ENCODE measurements around the gene CRYAA. TPM values are rescaled to one million over a fixed set of nuclear protein-coding genes. Genes with fewer than 3 reads are reported as not detected.
A peak's percentile ranks its signal among the peaks of the same experiment; 100 is the strongest.
"Not testable (repeated sequence)": the region's sequence is repeated elsewhere in the genome, so short reads cannot be mapped to it uniquely, and the experiment has no call there.

CRYAA gene
- total RNA-seq, 2 experiments from 2014 or later = not detected

- H3K4me3 Mint-ChIP-seq; H3K36me3 Mint-ChIP-seq (ENCODE audit: low read depth); H3K9me3 Mint-ChIP-seq (ENCODE audit: insufficient read depth); POLR2A ChIA-PET; H3K27me3 Mint-ChIP-seq (ENCODE audit: low read depth); CTCF ChIA-PET; ATAC-seq; DNase-seq: not testable (repeated sequence)
- peaks cover 11% of the 10 kb centered on the region for H3K4me1 Mint-ChIP-seq (ENCODE audit: low read depth)
- H3K27ac Mint-ChIP-seq = peak overlapping the region; percentile 34
These were observed 18.5 kb downstream of the CRYAA start for GRCh38 chr21:43187268-43187667.

- peaks cover 3% of the 10 kb centered on the region for H3K27me3 Mint-ChIP-seq (ENCODE audit: low read depth)
- peaks cover 11% of the 10 kb centered on the region for H3K4me1 Mint-ChIP-seq (ENCODE audit: low read depth)
- H3K27ac Mint-ChIP-seq = peak overlapping the region; percentile 34
- DNase-seq = no peak
- no peaks in the 10 kb centered on the region for H3K36me3 Mint-ChIP-seq (ENCODE audit: low read depth)
- ChIA-PET POLR2A (no interaction called here), CTCF (no interaction called here)
- no peak overlapping the region for H3K4me3 Mint-ChIP-seq
- H3K9me3 Mint-ChIP-seq (ENCODE audit: insufficient read depth) = no peaks in the 10 kb centered on the region
- ATAC-seq = no peak
These were observed 18.9 kb downstream of the CRYAA start for GRCh38 chr21:43187715-43188114.

DNA sequence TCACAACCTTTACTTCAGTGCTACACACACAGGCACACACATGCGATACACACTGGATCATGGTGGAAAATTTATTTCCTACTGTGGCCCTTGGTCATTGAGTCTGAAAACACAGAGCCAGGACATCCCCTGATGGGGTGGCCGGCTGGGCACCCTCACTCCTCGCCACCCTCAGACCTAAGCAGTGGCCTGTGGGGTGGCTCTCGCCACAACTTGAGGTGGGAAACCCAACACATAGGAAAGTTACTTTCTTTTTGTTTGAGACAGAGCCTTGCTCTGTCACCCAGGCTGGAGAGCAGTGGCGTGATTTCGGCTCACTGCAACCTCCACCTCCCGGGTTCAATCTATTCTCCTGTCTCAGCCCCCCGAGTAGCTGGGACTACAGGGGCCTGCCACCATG is 19.4 kb downstream of the CRYAA start:
- POLR2A ChIA-PET = no interaction called here
- H3K4me1 Mint-ChIP-seq (ENCODE audit: low read depth) = peaks cover 11% of the 10 kb centered on the region
- no peaks in the 10 kb centered on the region for H3K9me3 Mint-ChIP-seq (ENCODE audit: insufficient read depth)
- CTCF ChIA-PET = interaction anchor here (1.5 kb wide), 1 partner anchor 15 kb away, joined by 3 read pairs; no protein-coding TSS in a partner anchor
- no peak for DNase-seq
- peaks cover 3% of the 10 kb centered on the region for H3K27me3 Mint-ChIP-seq (ENCODE audit: low read depth)
- no peaks in the 10 kb centered on the region for H3K36me3 Mint-ChIP-seq (ENCODE audit: low read depth)
- no peak for ATAC-seq
- no peak overlapping the region for H3K27ac Mint-ChIP-seq
- no peak overlapping the region for H3K4me3 Mint-ChIP-seq

- H3K27ac Mint-ChIP-seq = no peak overlapping the region
- H3K36me3 Mint-ChIP-seq (ENCODE audit: low read depth) = no peaks in the 10 kb centered on the region
- H3K27me3 Mint-ChIP-seq (ENCODE audit: low read depth) = peaks cover 3% of the 10 kb centered on the region
- peaks cover 11% of the 10 kb centered on the region for H3K4me1 Mint-ChIP-seq (ENCODE audit: low read depth)
- ChIA-PET POLR2A (no interaction called here), CTCF (interaction anchor here (1.5 kb wide), 1 partner anchor 15 kb away, joined by 3 read pairs; no protein-coding TSS in a partner anchor)
- ATAC-seq = no peak
- no peak overlapping the region for H3K4me3 Mint-ChIP-seq
- DNase-seq = no peak
- no peaks in the 10 kb centered on the region for H3K9me3 Mint-ChIP-seq (ENCODE audit: insufficient read depth)
These were observed 19.9 kb downstream of the CRYAA start for GRCh38 chr21:43188592-43189210.

DNA sequence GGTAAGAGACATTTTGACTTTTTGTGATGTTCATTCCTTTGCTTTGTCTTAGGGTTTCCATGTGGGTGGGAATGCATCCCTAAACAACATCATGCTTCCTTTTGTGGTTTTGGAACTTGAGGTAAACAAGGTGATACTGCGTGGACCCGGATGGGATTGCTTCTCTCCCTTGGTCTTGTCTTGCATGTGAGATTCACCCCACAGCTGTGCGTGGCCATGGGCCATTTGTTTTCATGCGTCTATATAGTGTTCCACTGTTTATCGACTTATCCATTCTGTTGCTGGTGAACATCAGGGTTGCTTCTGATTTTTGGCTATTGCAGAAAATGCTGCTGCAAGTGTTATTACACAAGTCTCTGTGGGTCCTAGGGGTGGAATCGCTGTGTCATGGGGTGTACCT is 21.1 kb downstream of the CRYAA start:
- ChIA-PET POLR2A (no interaction called here), CTCF (interaction anchor here (1.5 kb wide), 1 partner anchor 13 kb away, joined by 3 read pairs; no protein-coding TSS in a partner anchor)
- no peak overlapping the region for H3K27ac Mint-ChIP-seq
- H3K27me3 Mint-ChIP-seq (ENCODE audit: low read depth) = peaks cover 3% of the 10 kb centered on the region
- no peak overlapping the region for H3K4me3 Mint-ChIP-seq
- ATAC-seq (no peak), DNase-seq (no peak)
- H3K9me3 Mint-ChIP-seq (ENCODE audit: insufficient read depth) = no peaks in the 10 kb centered on the region
- no peaks in the 10 kb centered on the region for H3K36me3 Mint-ChIP-seq (ENCODE audit: low read depth)
- peaks cover 16% of the 10 kb centered on the region for H3K4me1 Mint-ChIP-seq (ENCODE audit: low read depth)

GRCh38 chr21:43190544-43190943 is 21.7 kb downstream of the CRYAA start:
- POLR2A ChIA-PET = no interaction called here
- Mint-ChIP-seq H3K27ac (no peak overlapping the region), H3K4me3 (no peak overlapping the region), H3K36me3 (ENCODE audit: low read depth) (no peaks in the 10 kb centered on the region), H3K4me1 (ENCODE audit: low read depth) (peaks cover 16% of the 10 kb centered on the region), H3K9me3 (ENCODE audit: insufficient read depth) (no peaks in the 10 kb centered on the region), H3K27me3 (ENCODE audit: low read depth) (peaks cover 4% of the 10 kb centered on the region)
- no peak for DNase-seq
- ATAC-seq = no peak
- CTCF ChIA-PET = no interaction called here

DNA sequence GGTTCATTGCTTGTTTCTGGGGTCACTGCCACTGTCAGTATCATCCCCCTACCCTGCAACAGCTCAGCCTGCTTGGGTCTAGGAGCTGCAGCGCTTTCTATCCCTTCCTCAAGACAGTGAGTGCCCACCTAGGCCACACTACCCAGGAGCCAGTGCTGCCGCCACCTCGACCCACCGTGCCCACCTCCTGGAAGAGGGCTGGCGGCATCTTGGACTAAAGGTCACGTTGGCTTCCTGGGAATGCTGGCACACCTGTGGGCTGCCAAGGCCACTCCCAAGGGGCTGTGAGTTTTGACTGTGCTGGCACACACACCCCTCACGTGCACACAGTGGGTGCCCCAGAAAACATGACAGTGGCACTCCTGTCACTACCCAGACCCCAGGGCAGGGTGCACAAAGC is 22.1 kb downstream of the CRYAA start:
- POLR2A ChIA-PET = no interaction called here
- Mint-ChIP-seq H3K27me3 (ENCODE audit: low read depth) (peaks cover 5% of the 10 kb centered on the region), H3K36me3 (ENCODE audit: low read depth) (no peaks in the 10 kb centered on the region), H3K9me3 (ENCODE audit: insufficient read depth) (no peaks in the 10 kb centered on the region), H3K4me3 (no peak overlapping the region), H3K27ac (no peak overlapping the region), H3K4me1 (ENCODE audit: low read depth) (peaks cover 16% of the 10 kb centered on the region)
- ATAC-seq = no peak
- DNase-seq = no peak
- CTCF ChIA-PET = no interaction called here

DNA sequence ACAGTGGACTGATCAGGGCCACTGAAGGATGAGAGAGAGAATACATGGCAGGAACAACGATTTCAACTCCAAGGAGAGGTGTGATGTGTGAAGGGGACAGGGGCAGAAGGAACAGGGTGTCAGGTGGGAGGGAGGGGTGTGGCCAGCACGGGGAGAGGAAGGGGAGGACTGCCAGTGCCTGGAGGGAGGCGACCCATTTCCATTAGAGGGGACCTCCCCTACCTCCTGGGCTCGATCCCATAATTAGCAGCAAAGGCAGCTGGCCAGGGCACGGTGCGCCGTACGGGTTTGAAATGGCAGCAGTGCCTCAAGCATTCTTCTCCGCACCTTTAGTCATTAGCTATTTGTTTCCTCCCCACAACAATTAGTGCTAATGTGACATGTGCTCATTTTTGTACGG is 22.7 kb downstream of the CRYAA start:
- ChIA-PET CTCF (interaction anchor here (1.2 kb wide), 1 partner anchor 454 kb away, joined by 8 read pairs; no protein-coding TSS in a partner anchor), POLR2A (no interaction called here)
- peaks cover 16% of the 10 kb centered on the region for H3K4me1 Mint-ChIP-seq (ENCODE audit: low read depth)
- peaks cover 5% of the 10 kb centered on the region for H3K27me3 Mint-ChIP-seq (ENCODE audit: low read depth)
- ATAC-seq (no peak), DNase-seq (no peak)
- no peak overlapping the region for H3K27ac Mint-ChIP-seq
- H3K4me3 Mint-ChIP-seq = no peak overlapping the region
- no peaks in the 10 kb centered on the region for H3K9me3 Mint-ChIP-seq (ENCODE audit: insufficient read depth)
- no peaks in the 10 kb centered on the region for H3K36me3 Mint-ChIP-seq (ENCODE audit: low read depth)

GRCh38 chr21:43191971-43192370 is 23.2 kb downstream of the CRYAA start:
- ATAC-seq = no peak
- H3K36me3 Mint-ChIP-seq (ENCODE audit: low read depth) = no peaks in the 10 kb centered on the region
- no peaks in the 10 kb centered on the region for H3K9me3 Mint-ChIP-seq (ENCODE audit: insufficient read depth)
- H3K4me3 Mint-ChIP-seq = no peak overlapping the region
- H3K27ac Mint-ChIP-seq = no peak overlapping the region
- peaks cover 5% of the 10 kb centered on the region for H3K27me3 Mint-ChIP-seq (ENCODE audit: low read depth)
- ChIA-PET POLR2A (no interaction called here), CTCF (interaction anchor here (1.2 kb wide), 1 partner anchor 454 kb away, joined by 8 read pairs; no protein-coding TSS in a partner anchor)
- peaks cover 19% of the 10 kb centered on the region for H3K4me1 Mint-ChIP-seq (ENCODE audit: low read depth)
- DNase-seq = no peak

DNA sequence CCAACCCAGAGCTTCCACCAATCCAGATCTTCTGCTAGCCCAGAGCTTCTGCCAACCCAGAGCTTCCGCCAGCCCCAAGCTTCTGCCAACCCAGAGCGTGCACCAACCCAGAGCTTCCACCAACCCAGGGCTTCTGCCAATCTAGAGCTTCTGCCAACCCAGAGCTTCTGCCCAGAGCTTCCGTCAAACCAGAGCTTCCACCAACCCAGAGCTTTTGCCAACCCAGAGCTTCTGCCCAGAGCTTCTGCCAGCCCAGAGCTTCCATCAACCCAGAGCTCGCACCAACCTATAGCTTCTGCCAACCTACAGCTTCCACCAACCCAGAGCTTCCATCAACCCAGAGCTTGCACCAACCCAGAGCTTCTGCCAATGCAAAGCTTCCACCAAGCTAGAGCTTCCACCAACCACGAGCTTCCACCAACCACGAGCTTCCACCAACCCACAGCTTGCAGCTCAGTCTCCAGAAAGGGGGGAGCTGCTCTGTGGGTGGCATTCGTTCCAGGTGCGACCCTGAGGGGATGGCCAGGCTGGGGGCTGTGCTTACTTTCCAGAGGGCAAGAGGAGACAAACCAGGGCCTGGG is 23.8 kb downstream of the CRYAA start:
- no peak overlapping the region for H3K27ac Mint-ChIP-seq
- ChIA-PET POLR2A (no interaction called here), CTCF (interaction anchor here (1.2 kb wide), 1 partner anchor 453 kb away, joined by 8 read pairs; no protein-coding TSS in a partner anchor)
- H3K27me3 Mint-ChIP-seq (ENCODE audit: low read depth) = peaks cover 8% of the 10 kb centered on the region
- no peaks in the 10 kb centered on the region for H3K9me3 Mint-ChIP-seq (ENCODE audit: insufficient read depth)
- DNase-seq (no peak), ATAC-seq (no peak)
- peaks cover 25% of the 10 kb centered on the region for H3K4me1 Mint-ChIP-seq (ENCODE audit: low read depth)
- peaks cover 3% of the 10 kb centered on the region for H3K36me3 Mint-ChIP-seq (ENCODE audit: low read depth)
- no peak overlapping the region for H3K4me3 Mint-ChIP-seq

GRCh38 chr21:43193088-43193650 is 24.4 kb downstream of the CRYAA start:
- no peak overlapping the region for H3K4me3 Mint-ChIP-seq
- H3K27me3 Mint-ChIP-seq (ENCODE audit: low read depth) = peaks cover 8% of the 10 kb centered on the region
- ATAC-seq (no peak), DNase-seq (no peak)
- ChIA-PET CTCF (no interaction called here), POLR2A (no interaction called here)
- H3K9me3 Mint-ChIP-seq (ENCODE audit: insufficient read depth) = peaks cover 2% of the 10 kb centered on the region
- peaks cover 22% of the 10 kb centered on the region for H3K4me1 Mint-ChIP-seq (ENCODE audit: low read depth)
- no peak overlapping the region for H3K27ac Mint-ChIP-seq
- peaks cover 3% of the 10 kb centered on the region for H3K36me3 Mint-ChIP-seq (ENCODE audit: low read depth)

GRCh38 chr21:43193651-43194302 is 25.0 kb downstream of the CRYAA start:
- peaks cover 8% of the 10 kb centered on the region for H3K9me3 Mint-ChIP-seq (ENCODE audit: insufficient read depth)
- H3K27ac Mint-ChIP-seq = no peak overlapping the region
- DNase-seq (no peak), ATAC-seq (no peak)
- POLR2A ChIA-PET = no interaction called here
- H3K36me3 Mint-ChIP-seq (ENCODE audit: low read depth) = peaks cover 9% of the 10 kb centered on the region
- peaks cover 17% of the 10 kb centered on the region for H3K4me1 Mint-ChIP-seq (ENCODE audit: low read depth)
- CTCF ChIA-PET = no interaction called here
- H3K27me3 Mint-ChIP-seq (ENCODE audit: low read depth) = peaks cover 14% of the 10 kb centered on the region
- H3K4me3 Mint-ChIP-seq = no peak overlapping the region

Data from activated CD8-positive, alpha-beta T cell treated with anti-CD3 and anti-CD28 coated beads, Interleukin-2, amount 10 ng/mL, durations not matched to agents 7 days and 5 days (primary cell).